ENCODE results near the gene PDE10A.

Gene PDE10A

DNA sequence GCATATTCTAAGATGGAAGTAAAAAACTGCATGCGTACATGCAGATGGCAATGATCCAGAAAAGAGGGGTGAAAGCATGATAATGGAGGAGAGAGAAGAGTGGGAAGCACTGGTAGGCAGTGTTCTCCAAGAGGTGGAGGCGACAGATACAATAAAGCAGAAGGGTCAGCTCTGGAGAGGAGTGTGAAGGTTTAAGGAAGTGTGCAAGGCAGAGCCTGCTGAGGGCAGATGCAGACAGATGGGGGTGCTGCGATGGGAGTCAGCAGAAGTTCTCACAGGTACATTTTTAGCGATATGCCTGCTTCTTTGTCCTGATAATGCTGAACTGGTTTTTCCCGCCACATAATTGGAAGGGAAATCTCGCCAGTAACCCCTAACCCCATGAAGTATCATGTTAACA, 272.6 kb downstream of the PDE10A start:
- DNase-seq (ENCODE audit: low read depth in 2 of 2), result no peak

DNA sequence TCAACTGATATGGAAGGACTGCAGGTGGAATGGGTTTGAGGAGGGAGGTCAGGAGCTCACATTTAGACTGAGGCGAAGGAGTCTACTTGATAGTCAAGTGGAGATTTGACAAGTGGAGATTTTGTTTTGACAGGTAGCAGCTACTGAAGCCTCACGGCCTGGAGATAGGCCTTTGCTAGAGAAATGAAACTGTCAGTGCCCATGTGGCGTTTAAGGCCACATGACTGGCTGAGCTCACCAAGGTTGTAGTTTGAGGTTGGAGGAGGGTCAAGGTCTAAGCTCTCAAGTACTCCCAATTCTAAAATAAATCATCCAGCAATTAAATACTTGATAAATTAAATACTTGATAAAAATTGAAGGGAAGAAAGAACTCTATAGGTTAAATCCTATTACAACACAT, 273.5 kb downstream of the PDE10A start:
- DNase-seq (ENCODE audit: low read depth in 2 of 2), result no peak

DNA sequence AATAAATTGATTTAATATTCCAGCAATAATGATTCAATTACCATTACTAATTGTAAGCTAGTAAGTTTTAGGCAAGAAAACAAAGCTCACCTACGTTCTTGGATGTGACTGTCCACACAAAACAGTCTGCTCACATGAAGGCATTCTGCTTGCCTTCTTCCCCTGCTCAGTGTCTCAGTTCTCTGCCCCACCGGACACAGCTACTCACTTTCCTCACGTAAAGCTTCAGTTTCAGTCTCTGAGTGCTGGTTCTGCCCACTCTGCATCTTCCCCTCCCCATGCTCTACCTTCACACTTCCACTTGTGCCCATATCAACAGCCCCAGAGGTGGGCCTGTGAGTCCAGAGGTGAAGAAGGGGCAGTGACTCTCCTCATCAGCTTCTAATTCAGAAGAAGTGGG, 279.7 kb downstream of the PDE10A start:
- DNase-seq (ENCODE audit: low read depth in 2 of 2), result no peak

DNA sequence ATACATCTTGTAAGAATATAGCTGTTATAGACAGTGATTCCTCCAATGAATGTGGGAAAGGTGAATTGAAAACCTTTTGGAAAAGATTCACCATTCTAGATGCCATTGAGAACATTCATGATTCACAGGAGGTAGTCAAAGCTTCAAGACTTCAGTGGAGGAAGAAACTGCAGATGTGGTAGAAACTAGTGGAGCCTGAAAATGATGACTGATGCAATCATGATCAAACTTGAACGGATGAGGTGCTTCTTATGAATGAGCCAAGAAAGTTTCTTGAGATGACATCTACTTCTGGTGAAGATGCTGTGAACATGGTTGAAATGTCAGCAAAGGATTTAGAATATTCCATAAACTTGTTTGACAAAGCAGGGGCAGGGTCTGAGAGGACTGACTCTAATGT, 286.9 kb downstream of the PDE10A start:
- no peak for DNase-seq (ENCODE audit: low read depth in 2 of 2)

DNA sequence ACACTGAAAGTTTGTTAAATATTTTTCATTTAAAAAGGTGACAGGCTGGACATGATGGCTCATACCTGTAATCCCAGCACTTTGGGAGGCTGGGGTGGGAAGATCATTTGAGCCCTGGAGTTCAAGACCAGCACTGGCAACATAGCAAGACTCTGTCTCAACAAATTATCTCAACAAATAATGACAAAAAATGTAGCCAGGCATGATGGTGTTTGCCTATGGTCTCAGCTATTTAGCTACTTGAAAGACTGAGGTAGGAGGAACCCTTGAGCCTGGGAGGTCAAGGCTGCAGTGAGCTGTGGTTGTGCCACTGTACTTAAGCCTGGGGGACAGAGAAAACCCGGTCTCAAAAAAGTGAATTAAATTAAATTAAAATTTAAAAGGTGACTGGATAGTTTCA, 297.7 kb downstream of the PDE10A start:
- DNase-seq (ENCODE audit: low read depth in 2 of 2), result no peak

DNA sequence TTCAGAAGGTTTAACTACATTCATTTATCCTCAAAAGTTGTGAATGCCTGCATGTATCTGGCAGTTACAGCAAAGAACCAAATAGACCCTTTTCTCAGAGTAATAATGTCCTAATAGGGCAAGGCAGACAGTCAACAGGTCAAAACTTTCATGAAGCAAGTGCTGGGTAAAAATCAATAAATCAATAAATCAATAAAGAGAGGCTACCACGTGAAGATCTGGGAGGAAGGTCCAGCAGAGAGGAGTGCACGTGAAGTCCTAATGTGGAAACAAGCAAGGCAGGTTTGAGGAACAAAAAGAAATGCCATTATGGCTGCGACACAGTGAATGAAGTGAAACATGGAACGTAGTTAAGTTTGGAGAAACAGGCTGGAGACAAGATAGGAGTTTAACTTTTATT, 317.3 kb downstream of the PDE10A start:
- DNase-seq (ENCODE audit: low read depth in 2 of 2), result no peak

DNA sequence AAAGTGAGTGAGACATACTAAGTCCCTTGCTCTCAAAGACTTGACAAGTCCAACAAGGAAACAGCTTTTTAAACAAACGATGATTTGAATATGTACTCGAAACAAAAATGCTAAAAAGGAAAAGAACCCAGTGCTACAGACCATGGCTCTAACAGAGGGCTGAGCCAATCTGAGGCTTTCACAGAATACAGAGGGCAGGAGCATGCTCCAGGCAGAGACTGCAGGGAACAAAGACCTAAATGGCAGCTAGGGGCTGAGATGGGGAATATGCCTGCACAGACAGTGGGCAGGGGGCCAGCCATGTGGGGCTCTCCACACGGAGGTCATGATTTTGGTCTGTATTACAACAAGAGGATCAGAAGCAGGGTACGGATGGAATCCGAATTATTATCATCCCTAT, 322.5 kb downstream of the PDE10A start:
- no peak for DNase-seq (ENCODE audit: low read depth in 2 of 2)

DNA sequence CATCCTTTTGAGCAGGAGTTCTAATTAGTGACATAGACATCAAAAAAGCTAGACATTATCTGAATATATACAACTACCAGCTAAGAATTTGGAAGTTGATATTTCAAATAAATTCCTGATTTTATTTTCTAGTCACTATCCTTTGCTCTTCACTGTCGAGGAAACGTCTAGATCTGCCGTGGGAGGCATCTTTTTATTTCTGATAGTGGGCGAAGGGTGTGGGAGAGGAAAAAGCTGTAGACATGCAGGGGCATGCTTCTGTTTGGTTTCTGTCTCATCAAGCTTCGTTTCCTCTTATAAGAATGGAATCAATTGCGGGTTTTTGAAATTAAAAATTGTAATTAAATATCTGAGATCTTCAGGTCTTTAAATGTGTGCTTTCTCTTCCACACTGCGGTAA, 337.4 kb downstream of the PDE10A start:
- DNase-seq (ENCODE audit: low read depth in 2 of 2), result no peak

DNA sequence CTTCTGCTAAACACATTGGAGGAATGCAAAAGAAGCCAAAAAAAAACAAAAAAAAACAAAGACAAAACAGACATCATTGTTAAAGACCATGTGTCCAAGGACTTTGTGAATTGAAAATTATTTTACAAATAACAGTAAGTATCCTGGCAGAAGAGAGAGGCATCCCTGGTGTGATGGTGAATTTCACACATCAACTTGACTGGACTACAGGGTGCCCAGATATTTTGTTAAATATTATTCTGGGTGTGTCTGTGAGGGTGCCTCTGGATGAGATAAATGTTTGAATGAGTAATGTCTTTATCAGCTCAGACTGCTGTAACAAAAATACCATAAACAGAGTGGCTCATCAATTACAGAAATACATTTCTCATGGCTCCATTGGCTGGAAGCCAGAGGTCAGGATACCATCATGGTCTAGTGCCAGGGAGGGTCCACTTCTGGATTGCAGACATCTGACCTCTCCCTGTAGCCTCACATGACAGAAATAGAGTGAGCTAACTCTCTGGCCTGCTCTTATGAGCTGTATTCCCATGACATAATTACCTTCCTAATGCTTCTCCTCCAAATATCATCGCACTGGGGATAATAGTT, 341.4 kb downstream of the PDE10A start:
- no peak for DNase-seq (ENCODE audit: low read depth in 2 of 2)

DNA sequence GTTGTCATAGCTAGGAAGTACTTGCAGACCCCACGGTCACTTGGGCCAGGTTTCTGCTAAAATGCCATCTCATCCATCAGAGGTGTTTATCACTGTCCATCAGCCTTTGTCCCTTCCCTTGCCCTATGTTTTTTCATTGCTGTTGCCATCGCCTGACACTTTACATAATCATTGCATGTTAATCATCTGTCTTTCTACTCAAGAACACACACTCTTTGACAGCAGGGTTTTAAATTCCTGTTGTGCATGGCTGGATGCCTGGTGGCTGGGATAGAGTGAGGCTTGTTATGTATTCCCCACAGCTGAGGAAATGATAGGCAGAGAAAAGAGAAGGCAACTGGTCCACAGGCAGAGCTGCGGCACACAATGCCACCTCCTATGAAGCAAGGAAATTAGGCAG, 341.9 kb downstream of the PDE10A start:
- no peak for DNase-seq (ENCODE audit: low read depth in 2 of 2)

DNA sequence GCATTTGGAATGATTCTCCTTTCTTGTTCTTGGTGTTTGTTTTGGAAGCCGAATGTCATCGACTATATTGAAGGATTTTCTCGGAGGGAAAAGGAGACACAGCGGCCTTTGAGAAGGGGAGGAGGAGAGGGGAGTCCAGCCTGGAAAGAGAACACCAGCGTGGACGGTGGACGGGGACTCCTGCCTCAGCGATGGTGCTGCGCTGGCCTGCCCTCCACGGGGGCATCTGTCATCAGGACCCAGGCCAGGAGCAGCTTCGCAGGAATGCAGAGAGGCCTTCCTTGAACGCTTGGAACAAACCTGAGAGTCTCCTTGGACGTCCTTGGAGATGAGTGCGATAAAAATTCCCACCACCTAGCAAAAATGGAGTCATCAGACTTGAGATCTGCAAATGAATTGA, 345.3 kb downstream of the PDE10A start:
- no peak for DNase-seq (ENCODE audit: low read depth in 2 of 2)

DNA sequence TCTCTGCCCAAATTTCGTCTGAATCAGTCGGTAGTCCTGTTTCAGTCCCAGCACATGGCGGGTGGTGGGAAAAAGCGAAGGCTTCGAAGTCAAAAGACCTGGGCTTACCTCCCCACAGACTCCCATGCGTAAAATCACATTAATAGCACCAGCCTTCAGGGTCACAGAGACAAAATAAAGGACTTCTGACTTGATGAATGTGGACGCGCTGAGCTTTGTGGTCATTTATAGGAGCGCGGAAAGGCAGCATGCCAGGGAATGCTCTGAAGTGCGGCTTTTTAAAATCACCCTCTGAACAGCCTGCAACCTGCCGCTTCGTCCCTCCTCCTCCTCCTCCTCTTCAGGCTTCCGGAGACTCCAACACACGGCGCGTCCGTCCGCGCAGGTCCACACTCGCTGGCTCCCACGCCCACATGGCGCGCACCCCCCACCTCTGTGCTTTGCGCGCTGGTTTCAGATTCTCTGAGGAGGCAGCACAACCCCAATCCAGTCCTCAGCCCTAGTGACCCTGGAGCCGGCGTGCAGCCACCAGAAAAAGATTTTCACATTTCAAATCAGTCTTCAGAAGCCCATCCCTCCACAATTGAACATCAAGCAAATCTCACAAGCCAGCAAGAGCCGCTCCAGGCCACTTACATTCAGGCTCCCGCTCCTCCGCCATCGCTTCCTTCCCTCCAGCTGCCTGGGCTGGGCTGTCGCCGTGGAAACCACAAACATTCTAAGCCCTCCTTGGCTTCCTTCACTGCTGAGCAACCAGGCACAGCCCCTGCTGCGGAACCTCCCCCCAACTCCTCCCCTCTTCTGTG, 353.9 kb downstream of the PDE10A start, which contains the start of gene C6orf118:
C6orf118 (minus strand) TSS at position 680 of the 806 bp plus-strand sequence; CDS start at position 661, 19 bp downstream.
- DNase-seq (ENCODE audit: low read depth in 2 of 2), result peak; percentile 16 to 18

DNA sequence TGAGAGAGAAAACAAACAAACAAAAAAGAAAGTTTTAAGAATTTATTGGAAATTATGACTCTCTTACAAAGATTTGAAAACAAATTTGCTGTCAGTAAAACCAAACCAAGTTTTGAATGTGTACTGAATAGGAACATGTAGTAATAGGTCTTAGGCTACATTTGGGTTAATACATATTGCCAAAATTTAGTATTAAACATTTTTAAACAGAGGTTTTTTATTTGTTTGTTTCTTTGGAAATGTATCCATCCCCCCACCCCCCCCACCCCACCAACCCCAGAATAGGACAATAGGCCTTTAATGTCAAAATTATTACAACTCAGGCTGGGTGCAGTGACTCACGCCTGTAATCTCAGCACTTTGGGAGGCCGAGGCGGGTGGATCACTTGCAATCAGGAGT, 356.1 kb downstream of the PDE10A start:
- no peak for DNase-seq (ENCODE audit: low read depth in 2 of 2)

DNA sequence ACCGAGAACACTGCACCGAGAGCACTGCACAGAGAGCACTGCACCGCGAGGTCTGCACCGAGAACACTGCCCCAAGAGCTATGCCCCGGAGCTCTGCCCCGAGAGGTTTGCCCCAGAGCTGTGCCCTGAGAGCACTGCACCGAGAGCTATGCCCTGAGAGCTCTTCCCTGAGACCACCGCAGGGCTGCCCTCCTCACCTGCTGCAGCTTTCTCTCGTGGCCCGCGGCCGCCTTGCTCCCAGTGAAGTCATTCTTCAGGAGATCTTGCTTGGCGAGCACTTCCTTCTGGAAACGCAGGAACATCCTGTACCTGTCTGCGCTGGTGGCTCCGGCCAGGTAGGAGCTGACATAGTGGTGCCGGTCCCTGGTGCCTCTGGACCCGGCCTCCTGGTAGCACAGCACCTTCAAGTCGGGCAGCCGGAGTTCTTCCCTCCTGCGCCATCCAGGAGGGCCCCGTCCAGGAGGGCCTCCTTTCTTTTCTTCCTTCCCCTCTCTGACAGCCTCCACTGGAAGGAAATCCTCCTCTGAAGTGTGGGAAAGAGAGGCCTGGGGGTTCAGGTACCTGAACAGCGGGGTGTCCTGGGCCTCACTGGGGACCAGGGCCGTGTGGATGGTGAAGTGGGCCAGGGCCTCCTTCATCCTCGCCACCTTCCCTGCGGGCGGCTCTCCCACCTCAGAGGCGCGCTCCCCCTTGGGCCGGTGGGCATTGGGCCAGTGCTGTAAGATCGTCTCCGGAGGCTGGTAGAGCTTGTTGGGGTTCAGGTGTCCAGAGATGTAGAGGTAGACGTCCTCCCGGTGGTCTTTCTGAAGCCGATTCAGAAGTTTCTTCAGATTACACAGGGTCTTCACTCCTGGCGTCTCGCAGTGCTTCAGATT, 361.4 kb downstream of the PDE10A start:
- DNase-seq (ENCODE audit: low read depth in 2 of 2), result no peak

DNA sequence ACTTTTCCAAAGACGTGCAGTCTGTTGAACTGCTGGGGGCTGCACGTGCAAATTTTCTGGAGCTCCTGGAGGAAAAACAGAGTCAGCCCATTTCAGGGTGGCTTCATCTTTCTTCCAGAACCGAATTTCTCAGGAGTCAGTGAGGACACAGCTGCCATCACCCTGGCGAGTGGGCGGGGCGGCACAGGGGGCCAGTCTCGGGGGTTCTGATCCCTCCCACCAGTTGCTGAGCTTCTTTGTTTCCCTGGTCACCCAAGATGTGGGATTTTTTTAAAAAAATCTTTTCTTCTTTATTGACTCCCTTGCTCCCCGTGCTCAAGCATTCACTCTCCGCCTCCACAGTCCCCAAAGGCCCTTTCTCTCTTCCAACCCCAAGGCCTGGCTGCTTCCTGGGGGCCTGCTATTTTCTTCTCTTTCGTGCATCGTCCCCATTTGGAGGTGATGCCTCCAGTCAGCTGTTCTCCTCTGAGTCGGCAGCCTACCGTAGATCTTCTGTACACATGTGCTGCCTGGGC, 362.6 kb downstream of the PDE10A start:
- no peak for DNase-seq (ENCODE audit: low read depth in 2 of 2)

DNA sequence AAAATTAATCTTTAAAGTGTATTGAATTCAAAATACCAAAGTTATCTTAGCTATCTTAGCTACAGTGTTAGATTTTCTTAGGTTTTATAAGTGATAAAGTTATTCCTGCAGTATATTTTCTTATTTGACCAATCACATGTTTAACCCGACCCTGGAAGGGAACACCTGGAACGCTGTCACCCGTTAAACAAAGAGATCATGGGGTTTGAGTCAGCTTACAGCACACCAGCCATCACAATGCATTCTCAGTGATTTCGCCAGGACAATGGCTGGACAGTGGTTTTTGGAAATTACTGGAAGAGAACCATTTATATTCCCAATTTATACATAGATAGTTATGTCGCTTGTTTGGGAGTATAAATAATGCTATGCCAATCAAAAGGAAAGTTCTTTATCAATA, 364.2 kb downstream of the PDE10A start:
- no peak for DNase-seq (ENCODE audit: low read depth in 2 of 2)

DNA sequence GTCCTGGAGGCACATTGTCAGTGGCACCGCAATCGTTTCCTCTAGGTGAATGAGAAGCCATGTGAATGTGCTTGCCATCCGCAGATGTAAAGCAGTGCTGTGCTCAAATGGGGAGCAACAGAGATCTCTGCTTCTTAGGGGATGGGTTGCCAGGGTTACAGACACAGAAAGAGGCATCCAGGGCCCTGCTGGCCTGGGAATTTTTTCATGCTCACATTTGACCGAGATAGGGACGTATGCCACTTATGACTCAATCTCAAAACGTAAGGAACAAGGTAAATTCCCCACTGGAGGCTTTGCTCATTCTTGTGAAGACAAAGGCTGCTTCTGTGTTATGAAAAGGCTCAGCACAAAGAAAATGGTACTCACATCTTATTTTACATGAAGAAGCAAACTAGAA, 364.6 kb downstream of the PDE10A start:
- DNase-seq (ENCODE audit: low read depth in 2 of 2), result no peak

DNA sequence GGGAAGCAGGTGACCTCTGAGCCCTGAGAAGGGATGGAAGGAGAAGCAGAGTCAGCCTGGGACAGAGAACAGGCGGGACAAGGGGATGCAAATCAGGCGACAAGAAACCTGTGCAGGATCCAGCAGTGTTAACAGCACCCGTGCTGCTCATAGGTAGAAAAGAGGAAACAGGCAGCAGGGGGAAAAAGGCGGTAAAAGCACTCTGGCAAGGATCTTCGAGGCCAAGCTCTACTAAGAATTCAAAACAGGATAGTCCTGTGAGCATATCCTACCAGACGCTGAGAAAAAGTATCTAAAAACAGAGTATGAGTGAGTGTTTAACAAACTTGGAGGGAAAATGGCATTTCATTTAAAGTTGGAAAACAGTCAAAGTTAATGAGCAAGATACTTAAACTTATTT, 370.4 kb downstream of the PDE10A start:
- no peak for DNase-seq (ENCODE audit: low read depth in 2 of 2)
